Stimulated activated CD4-positive, alpha-beta T cell treated with anti-CD3 and anti-CD28 coated beads, Interleukin-15, amount 100 ng/mL, for 24 hours (primary cell): ENCODE results near the gene C7.

Experiments
- DNase-seq: peaks from one replicate; pipeline ENCODE4 v3.0.0-alpha.2; 2020

C7 gene

DNA sequence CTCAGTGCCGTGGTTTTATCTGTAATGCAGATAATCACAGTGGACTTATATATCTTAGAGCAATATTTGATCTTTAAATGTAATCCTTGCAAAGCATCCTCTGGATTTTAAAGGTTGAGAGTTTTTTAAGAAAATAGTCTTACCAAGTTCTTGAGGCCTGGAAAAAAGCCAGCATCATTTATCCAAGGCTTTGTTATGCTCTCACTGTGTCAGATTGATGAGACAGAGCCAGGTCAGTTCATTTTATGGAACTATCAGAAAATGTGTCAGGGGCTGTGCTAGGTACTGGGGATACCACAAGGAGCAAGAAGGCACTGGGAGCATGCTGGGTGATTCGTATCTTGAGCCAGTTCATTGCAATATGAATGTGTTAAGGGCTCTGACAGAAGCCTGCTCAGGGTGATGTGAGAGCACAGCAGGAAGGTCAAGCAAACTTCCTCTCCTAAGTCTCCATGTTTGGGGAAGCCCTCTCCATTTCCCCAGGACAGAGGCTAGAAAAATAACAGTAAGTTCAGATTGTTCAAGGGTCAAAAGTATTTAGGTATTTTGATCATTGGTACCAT lies 19.7 kb downstream of the C7 start:
- no peak for DNase-seq

DNA sequence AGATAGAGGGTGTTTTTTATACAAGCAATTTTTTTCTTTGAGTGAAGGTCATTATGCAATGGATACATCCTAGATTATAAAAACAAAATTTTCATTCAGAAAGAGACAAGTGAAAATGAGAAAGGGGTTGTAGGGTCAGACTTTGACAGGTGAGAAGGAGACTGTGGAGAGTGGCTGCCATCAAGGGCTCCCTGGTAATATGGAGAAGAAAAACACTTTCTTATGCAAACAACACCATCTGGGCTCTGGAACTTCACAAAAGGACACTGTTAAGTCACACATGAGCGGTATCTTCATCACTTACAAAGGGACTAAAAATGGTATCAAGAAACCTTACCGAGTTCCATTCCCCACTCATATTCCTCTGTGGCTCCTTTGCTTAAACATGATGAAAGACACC lies 23.5 kb downstream of the C7 start:
- DNase-seq = no peak

DNA sequence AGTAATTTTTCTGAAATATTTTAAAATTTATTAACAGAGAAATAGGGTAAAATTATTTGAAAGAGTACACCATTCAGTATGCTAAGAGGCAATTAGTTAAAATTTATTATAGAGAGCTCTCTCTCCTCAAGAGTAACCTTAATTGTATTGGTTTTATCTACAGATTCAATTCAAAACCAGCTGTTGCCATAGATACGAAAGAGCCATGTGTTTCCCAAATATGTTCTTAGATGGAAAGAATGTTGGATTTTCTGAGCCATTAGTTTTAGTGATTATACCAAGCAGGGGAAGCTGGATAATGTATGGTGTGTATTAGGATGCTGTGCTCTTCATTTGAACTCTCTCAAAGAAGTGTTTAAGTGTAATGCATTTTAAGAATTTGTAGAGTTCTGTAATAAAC lies 27.8 kb downstream of the C7 start:
- no peak for DNase-seq

DNA sequence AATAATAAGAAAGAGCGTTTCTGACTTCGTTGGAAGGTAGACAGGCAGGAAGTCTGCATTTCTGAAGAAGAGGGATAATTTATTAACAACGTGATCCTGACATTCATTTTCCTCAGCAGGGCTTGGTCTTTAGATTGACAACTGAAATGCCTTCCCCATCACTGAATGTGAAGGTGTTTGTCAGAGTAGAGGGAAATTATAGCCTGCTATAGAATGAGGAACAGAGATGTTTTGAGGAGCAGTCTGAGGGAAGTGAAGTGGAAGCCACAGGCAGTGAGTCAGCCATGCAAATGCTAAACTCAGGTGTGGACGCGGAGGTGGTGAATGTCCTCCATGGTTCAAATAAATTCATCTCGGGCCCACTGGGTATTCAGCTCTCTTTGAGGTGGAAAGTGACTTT lies 30.5 kb downstream of the C7 start:
- no peak for DNase-seq

DNA sequence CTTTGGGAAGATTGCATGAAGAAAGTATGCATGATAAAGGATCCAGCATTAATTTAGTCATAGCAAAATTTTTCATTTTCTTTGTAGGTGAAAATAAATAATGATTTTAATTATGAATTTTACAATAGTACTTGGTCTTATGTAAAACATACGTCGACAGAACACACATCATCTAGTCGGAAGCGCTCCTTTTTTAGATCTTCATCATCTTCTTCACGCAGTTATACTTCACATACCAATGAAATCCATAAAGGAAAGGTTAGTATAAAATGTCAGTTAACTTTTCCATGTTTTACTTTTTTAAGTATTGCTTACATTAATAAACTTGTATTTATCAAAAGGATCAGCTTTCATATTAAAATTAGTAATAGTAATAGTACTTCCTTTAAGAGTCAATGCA lies 35.8 kb downstream of the C7 start:
- no peak for DNase-seq

DNA sequence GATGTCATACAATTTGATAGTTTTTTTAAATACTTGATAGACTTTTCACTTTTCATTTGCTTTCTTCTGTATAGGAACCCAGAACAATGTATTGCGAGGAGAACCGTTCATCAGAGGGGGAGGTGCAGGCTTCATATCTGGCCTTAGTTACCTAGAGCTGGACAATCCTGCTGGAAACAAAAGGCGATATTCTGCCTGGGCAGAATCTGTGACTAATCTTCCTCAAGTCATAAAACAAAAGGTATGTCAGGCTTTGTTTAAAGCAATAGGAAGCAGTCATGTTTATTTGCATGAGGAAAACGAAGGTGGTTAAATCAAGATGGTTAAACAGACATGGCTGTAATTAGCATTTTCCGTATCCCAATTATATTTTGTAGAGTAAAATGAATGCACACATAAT lies 46.0 kb downstream of the C7 start:
- DNase-seq = no peak

DNA sequence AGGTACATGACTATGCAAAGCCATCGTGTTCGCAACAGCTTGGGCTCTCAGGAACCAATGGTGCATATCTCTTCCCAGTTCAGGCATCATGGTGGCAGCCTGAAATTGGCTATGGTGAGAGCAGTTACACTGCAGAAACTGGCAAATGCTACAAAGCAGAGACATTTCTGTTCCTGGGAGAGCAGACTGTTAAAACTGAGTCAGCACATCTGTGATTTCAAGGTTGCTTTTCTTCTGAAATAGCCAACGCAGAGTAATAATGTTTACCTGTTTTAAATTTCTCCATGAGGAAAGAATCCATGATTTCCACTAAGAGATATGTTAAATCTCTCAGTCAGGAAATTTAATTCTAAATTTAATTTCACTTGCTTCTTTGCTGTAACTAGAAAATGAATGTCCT lies 47.8 kb downstream of the C7 start:
- DNase-seq = no peak

DNA sequence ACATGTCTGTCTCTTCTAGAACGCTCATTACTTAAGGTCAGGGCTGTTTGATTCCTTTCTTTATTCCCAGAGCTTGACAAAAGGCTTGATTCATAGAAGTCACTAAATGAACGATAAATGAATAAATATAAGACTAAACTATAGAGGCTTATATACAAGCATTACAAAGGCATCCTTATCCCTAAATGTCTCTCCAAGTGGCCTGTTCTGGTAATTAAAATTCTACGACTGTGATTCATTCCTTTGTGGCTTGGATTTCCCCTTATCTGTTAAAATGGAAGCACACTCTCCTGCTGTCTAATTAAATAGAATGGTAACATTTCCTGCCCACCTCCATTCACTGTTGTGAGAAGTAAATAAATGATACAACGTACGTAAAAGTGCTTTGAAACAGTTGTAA lies 49.5 kb downstream of the C7 start:
- no peak for DNase-seq

DNA sequence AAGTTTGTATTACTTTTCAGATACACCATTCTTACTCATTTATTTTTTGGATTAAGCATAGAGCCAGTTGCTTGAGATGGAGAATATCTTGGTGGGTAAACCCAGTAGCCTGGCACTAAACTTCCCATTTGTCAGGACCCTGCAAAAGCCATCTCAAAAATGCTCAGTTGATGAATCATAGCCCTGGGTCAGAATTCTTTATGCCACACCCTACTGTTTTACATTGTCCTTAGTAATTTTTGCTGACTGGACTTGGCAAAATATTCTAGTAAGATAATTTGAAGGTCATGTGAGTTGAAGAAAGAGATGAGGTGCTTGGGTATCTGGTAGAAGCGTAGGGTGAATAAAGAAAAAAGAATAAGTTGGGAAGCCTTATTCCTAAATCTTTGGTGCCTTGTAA lies 50.7 kb downstream of the C7 start:
- no peak for DNase-seq

DNA sequence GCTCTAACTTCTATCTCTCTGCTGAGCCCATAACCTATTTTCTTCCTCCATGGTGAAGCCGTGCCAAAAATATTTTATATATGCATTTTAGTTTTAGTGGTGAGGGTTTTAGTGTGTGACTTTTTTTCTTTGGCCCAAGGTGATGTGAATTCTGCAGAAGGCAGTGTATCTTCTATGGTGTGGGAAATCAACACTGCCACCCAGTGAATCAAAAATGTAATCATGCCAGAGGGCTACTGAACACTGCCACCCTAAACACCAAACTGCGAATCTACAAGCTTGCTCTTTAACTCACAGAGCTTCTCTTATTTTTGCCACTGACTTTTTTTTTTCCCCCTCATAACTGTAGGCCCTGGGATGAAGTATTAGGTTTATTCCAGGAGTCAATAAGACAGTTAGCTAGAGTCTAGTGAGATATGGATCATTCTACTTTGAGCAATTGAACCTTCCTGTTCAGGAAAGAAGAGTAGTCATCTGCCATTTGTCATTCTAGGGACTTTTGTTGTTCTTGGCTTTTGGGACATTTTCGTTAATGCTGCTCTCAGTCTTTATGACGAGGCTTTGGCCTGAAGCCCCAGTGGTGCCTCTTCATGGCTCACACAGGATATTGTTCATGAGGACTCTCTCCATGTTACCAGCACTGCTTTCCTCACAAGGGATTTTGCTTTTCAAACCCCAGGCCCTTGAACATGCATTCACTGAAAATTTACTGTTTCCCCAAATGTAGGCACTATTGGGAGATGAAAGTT lies 53.1 kb downstream of the C7 start:
- no peak for DNase-seq

DNA sequence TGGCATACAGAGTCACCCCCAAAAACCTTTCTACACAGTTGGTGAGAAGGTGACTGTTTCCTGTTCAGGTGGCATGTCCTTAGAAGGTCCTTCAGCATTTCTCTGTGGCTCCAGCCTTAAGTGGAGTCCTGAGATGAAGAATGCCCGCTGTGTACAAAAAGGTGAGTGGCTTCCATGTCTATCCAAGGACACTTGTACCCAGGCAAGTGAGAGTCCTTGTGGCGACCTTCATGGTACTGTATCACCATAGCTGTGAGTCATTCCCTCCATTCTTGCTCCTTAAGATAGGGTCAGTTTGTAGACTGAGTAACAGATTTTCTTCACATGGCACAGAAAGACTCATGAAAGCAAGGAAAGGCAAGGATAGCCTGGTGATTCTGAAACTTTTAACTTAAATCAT lies 63.1 kb downstream of the C7 start:
- no peak for DNase-seq

DNA sequence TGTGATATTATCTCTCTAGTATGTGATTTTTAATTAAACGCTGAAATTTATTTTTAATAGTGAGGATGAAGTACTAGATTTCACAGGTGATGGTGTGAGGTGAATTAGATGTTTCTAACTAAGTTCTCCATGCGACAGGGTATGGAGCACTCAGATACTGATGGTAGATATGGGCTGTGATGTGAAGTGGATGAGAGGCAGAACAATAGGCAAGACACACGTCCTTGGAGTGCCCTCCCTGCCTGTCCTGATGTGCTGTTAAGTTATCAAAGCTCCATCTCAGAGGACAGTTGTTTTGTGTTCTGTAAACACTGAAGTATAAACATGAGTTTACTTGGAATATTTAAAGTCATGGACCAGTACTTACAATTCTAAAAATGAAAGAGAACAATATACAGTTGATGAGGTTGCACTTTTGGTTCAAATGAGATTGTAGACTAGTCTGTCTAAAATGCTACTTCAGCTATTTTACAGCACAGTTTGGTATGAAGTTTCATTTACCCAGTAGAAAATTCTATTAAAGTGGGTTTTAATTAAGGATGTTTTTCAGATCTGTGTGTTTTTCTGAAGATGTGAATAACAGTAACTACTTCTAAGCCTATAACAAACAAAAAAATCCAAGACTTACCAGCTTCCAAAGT lies 64.2 kb downstream of the C7 start:
- DNase-seq = no peak

DNA sequence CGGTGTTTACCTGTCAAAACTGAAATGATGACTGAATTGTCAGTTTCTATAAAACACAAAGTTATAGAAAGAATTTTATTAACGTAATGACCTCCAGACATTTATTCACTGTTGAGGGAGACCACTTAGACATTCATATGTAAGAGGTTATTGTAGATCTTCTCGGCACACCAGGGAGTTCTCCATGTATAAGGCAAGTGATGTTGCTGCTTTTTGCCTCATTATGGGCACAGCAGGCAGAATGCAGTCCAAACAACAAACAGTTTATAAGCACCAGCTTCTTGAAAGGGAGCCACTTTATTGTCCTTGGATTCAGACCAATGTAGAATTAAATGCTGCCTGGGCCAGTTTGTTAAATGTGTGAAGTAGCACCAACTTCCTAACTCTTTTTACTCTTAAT lies 66.7 kb downstream of the C7 start:
- DNase-seq = no peak

DNA sequence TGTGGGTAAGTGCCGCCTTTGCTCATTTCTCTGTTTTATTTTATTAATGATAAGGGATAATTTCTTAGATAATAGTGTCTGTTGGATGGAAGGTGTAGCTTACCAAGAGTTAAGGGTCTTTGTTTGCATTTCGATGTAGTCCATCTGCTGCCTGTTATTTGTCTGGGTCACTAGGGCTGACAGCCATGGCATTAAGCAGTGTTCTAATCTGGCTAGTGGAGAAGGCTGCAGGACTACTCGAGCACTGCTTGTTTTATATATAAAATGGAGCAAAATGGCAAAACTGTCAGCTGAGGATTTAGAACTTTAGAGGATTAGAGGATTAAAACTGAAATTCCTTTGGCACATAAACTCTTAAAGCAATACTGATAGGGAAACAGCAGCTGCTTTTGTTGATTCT lies 67.5 kb downstream of the C7 start:
- DNase-seq = no peak

DNA sequence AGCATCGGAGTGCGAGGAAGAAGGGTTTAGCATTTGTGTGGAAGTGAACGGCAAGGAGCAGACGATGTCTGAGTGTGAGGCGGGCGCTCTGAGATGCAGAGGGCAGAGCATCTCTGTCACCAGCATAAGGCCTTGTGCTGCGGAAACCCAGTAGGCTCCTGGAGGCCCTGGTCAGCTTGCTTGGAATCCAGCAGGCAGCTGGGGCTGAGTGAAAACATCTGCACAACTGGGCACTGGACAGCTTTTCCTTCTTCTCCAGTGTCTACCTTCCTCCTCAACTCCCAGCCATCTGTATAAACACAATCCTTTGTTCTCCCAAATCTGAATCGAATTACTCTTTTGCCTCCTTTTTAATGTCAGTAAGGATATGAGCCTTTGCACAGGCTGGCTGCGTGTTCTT lies 72.1 kb downstream of the C7 start:
- no peak for DNase-seq

DNA sequence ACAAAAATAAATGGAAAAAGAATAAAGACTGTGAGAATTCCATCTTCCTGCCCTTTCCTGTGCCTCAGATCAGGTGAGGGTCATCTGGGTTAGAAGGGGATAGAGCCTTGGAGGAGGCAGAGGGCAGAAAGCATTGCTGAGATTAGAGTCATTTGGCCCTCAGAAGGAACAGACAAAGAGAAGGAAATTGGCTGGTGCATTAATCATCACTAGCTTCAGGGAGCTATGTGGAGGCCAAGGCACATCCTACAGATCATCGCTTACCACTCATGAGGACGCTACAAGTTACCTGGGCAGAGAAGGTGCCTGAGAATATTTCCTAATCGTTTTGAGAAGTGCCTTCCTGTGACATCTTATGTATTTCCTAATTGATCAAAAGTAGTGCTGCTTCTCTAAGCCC lies 74.5 kb downstream of the C7 start:
- no peak for DNase-seq

DNA sequence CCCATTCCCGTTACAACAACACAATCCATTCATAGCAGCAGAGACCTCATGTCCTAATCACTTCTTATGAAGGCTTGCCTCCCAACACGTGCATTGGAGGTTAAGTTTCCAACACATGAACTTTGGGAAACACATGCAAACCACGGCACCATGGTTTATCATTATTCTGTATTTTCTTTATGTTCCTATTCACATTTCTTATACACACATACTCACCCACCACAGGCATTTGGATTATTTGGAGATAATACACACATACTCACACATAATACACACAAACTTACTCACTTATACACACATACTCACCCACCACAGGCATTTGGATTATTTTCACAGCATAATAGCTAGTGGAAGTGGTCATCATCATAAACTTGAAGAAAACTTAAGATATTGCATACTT lies 75.6 kb downstream of the C7 start:
- DNase-seq = no peak

DNA sequence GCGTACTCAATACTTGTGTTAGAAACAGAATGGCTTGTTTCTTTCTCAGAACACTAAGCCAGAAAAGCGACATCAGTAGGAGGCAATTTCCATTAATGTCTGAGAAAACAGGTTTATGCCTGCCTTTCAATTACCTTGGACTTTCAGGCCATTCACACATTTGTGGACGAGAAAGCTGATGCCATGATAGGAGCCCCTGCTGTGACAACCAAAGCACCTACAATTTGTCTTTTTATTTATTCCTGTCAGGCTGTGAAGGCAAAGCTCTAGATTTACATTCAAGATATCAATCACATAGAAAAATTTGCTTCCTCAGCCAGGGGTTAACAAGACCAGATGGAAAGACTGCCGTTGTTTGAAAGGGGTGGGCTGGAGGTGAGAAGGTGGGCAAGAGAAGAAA lies 76.2 kb downstream of the C7 start:
- DNase-seq = no peak

DNA sequence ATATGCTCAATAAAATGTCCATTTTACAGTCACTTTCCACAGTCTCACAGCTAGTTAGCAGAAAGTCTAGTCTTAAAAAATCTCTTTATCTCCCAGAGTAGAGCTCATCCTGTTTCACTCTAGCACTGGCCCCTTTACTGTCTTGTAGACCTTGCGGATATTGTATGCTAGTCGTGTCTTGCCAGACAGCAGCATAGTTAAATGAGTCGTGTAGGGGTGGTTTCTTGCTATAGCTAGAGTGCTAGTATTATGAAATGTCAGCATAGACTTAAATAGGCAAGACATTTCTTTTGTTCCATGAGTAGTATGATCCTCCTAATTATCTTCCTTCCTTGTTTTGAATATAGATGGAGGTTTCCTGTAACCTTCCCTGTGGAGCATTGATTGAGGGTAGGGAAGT lies 77.4 kb downstream of the C7 start:
- DNase-seq = no peak

DNA sequence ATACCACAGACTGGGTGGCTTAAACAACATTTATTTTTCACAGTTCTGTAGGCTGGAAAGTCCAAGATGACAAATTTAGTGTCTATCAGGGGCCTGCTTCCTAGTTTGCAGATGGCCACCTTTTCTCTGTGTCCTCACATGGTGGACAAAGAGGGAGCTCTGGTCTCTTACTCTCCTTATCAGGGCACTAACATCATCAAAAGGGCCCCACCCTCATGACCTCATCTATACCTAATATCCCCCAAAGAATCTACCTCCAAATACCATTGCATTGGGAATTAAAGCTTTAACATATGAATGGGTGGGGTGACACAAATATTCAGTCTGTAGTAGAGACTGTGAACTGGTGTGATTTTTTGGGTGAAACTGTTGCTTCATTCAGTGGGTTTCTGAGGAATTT lies 78.1 kb downstream of the C7 start:
- DNase-seq = no peak

DNA sequence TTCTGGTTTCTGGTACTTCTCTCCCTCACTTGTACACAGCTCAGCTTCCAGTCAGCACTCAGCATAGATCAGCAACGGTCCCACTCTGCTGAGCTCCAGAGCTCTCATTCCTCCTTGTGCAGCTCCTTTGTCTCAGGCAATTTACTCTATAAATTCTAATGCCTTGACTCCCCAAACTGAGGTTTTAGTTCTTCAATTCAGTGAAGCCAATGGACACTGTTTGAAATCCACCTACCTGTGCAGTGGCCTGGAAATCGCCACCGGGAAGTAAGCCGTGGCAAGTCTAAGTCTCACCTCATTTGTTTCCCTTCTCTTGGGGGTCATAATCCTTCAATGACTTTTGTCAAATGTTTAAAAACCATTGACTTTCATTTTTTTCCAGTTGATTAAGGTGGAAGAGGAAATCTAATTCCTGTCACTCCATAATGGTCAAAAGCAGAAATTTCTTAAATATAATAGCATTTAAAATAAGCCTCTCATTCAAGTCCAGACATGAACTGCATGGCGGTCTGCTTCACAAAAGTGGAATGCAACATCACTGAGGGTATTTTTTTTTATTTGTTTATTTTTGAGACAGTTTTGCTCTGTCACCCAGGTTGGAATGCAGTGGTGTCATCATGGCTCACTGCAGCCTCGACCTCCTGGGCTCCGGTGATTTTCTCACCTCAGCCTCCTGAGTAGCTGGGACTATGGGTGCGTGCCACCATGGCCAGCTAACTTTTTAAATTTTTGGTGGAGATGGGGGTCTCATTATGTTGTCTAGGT lies 79.6 kb downstream of the C7 start:
- DNase-seq = no peak

DNA sequence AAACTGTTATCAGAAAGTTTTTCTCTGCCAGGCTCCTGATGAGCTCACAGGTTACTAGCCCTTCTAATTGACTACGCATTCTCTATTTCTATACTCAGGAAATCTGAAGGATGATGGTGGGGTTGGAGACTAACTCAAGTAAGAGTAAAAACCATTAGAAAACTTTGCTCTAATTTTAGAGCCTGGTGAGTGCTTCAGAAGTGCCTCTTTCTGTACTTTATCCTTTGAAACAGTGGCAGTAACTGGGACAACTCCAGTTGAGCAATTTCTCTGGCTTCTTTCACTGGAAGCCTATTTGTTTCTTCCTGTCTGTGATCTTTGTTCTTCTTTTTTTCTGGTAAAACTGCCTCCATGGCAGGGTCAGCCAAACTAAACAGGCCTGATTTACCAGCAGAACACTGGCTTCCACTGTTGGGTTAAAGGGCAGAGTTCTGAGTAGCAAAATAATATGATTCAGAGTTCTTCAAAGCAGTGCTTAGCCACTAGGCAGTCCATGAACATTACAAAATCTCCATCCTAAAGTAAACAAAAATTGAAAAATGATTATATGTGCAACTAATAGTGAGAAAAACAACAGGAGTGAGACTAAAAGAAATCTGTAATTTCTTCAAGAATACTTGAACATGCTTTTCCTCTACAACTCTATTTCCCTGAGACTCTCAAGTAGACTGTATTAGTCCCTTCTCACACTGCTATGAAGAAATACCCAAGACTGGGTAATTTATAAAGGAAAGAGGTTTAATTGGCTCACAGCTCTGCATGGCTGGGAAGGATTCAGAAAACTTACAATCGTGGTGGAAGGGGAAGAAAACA lies 82.1 kb downstream of the C7 start:
- no peak for DNase-seq

DNA sequence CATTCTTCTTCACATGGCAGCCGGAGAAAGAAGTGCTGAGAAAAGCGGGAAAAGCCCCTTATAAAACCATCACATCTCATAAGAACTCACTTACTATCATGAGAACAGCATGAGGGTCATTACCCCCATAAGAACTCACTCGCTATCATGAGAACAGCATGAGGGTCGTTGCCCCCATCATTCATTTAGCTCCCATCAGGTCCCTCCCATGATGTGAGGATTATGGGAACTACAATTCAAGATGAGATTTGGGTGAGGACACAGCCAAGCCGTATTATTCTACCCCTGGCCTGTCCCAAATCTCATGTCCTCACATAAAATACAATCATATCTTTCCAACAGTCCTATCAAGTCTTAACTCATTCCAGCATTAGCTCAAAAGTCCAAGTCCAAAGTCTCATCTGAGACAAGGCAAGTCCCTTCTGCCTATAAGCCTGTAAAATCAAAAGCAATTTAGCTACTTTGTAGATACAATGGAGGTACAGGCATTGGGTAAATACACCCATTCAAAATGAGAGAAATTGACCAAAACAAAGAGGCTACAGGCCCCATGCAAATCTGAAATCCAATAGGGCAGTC lies 82.8 kb downstream of the C7 start:
- no peak for DNase-seq
